K562 (cell line): Measurements from ENCODE around the gene VGF. TPM values are rescaled to one million over a fixed set of nuclear protein-coding genes. Genes with fewer than 3 reads are reported as not detected.
A peak's percentile ranks its signal among the peaks of the same experiment; 100 is the strongest.

Experiments used
- CEBPZ ChIP-seq: fragments of 150-350 bp; IDR thresholded peaks from 2 replicates; pipeline ENCODE4 v1.6.1; 2014; ENCODE audit warnings: low read depth, mild to moderate bottlenecking, low read length, borderline replicate concordance
- ELK1 ChIP-seq: sonication (generic); formaldehyde crosslinking; IDR thresholded peaks from 2 replicates; pipeline ENCODE4 v1.8.1; 2022; ENCODE audit warnings: missing genetic modification reagents
- GTF3C2 ChIP-seq: IDR thresholded peaks from 3 replicates; pipeline ENCODE4 v1.6.1; 2011; ENCODE audit warnings: borderline replicate concordance, mild to moderate bottlenecking, moderate library complexity; ENCODE audit not compliant: insufficient read length; ENCODE audit errors: extremely low read depth
- HMGN3 ChIP-seq: IDR thresholded peaks from 2 replicates; pipeline ENCODE4 v1.6.1; 2011; ENCODE audit warnings: borderline replicate concordance, low read depth, mild to moderate bottlenecking, mixed read lengths, low read length; ENCODE audit not compliant: insufficient read length; ENCODE audit errors: extremely low read depth
- KDM2B ChIP-seq: fragments of 250-450 bp; sonication (Bioruptor Pico); IDR thresholded peaks from 2 replicates; pipeline ENCODE4 v1.8.0; 2021; ENCODE audit warnings: mild to moderate bottlenecking, moderate library complexity
- NR3C1 ChIP-seq: sonication (generic); formaldehyde crosslinking; IDR thresholded peaks from 2 replicates; pipeline ENCODE4 v1.8.1; 2022; ENCODE audit warnings: missing genetic modification reagents
- RCOR1 ChIP-seq, 2 experiments: IDR thresholded peaks; 2 replicates each; pipeline ENCODE4 v1.6.1; 2012; ENCODE audit warnings: low read depth in 2 of 2, low read length in 2 of 2, borderline replicate concordance in 1 of 2, improper control_type of control experiment in 1 of 2
- RREB1 ChIP-seq: fragments of 250-450 bp; sonication (Bioruptor Pico); IDR thresholded peaks from 2 replicates; pipeline ENCODE4 v1.4.0; 2020
- SMAD4 ChIP-seq: fragments of 250-450 bp; sonication (Bioruptor Pico); conservative IDR thresholded peaks from 2 replicates; pipeline ENCODE4 v1.8.0; 2021; ENCODE audit warnings: inconsistent platforms, mild to moderate bottlenecking, moderate library complexity
- SP2 ChIP-seq: IDR thresholded peaks from 2 replicates; pipeline ENCODE4 v1.6.1; 2011; ENCODE audit warnings: mild to moderate bottlenecking, low read depth, low read length, moderate library complexity; ENCODE audit not compliant: poor library complexity, severe bottlenecking; ENCODE audit errors: extremely low read depth
- ZNF197 ChIP-seq: fragments of 200-800 bp; sonication (Bioruptor generic); IDR thresholded peaks from 2 replicates; pipeline ENCODE4 v1.6.1; 2016; ENCODE audit warnings: low read depth, missing genetic modification characterization, missing compliant biosample characterization
- ZNF583 ChIP-seq: fragments of 250-450 bp; sonication (Bioruptor Pico); IDR thresholded peaks from 2 replicates; pipeline ENCODE4 v1.4.0; 2020
- ZNF699 ChIP-seq: fragments of 250-450 bp; sonication (Bioruptor Pico); IDR thresholded peaks from 2 replicates; pipeline ENCODE4 v1.8.0; 2021; ENCODE audit warnings: mild to moderate bottlenecking, moderate library complexity; ENCODE audit not compliant: insufficient replicate concordance
- polyA plus RNA-seq, 8 experiments: library from polyadenylated mRNA; depleted of rRNA in 4 of 8; stranded (reverse) in 5 of 8; unstranded in 3 of 8; fragments of >200 nt; fragmentation: Nextera tagmentation in 2 of 8; fragmentation: Illumina TruSeq in 1 of 8; extraction: Ambion mirVana in 2 of 8; extraction: Trizol in 1 of 8; gene quantifications; 2 replicates each; pipeline versions ENCODE4 v1.2.1 to v1.2.3, GENCODE V29; 2011 to 2014; ENCODE audit warnings: inconsistent platforms in 1 of 8, missing spikeins in 1 of 8
- total RNA-seq, 7 experiments: library from RNA; depleted of rRNA in 6 of 7; stranded (reverse); fragments of >200 nt in 6 of 7; fragmentation: Illumina TruSeq in 2 of 7; extraction: Trizol in 2 of 7; gene quantifications; 2 replicates each; pipeline versions ENCODE4 v1.2.1 to v1.2.3, GENCODE V29; 2011 to 2021; ENCODE audit warnings: low replicate concordance in 1 of 7

The VGF gene
- total and polyA plus RNA-seq, 9 of the 15 experiments (the other 6 are each of a cell fraction or from before 2014, with no cell fraction given), result 0.03 to 5.7 (median 0.34) TPM

GRCh38 chr7:101138213-101138870, 27.0 kb downstream of the VGF start (continued):
- no peak for TF ChIP-seq RREB1 (CRISPR knock-in tag)
- TF ChIP-seq RCOR1 (IDR thresholded peaks at IDR 0.05; ENCODE audit: borderline replicate concordance in 1 of 2, low read depth in 2 of 2, low read length in 2 of 2), result peak; percentile 26 to 83; a peak in 3 of 4 replicates
- no peak for TF ChIP-seq HMGN3
- TF ChIP-seq ZNF197 (CRISPR knock-in tag), result peak; percentile 59; the same call in 1 of the 2 replicates
- no peak for TF ChIP-seq ZNF583 (CRISPR knock-in tag)
- TF ChIP-seq SMAD4 (CRISPR knock-in tag), result peak; percentile 78; the same call in 1 of the 2 replicates
- no peak for TF ChIP-seq KDM2B (CRISPR knock-in tag)
- no peak for TF ChIP-seq GTF3C2
- no peak for TF ChIP-seq NR3C1 (CRISPR knock-in tag)
- TF ChIP-seq ZNF699 (CRISPR knock-in tag), result no peak
- no peak for TF ChIP-seq SP2
- TF ChIP-seq ELK1 (CRISPR knock-in tag), result no peak
- TF ChIP-seq CEBPZ, result no peak
